MM.1S (cell line): ENCODE measurements around the gene AGO1.

Source experiments
- EZH2 ChIP-seq: fragments of 300-600 bp; sonication (generic); optimal IDR thresholded peaks from 2 replicates; pipeline ENCODE3; 2017; ENCODE audit warnings: low read depth, mild to moderate bottlenecking, antibody characterized with exemption, low read length, mixed read lengths
- EZH2phosphoT487 ChIP-seq: fragments of 300-600 bp; sonication (generic); IDR thresholded peaks from 2 replicates; pipeline ENCODE4 v1.6.1; 2018; ENCODE audit warnings: antibody characterized with exemption, low read length
- TF ChIP-seq, protein P1 (sequence below): fragments of 300-600 bp; sonication (generic); IDR thresholded peaks from 2 replicates; pipeline ENCODE4 v1.5.1; 2016; ENCODE audit warnings: antibody characterized with exemption, low read length, mixed read lengths

DNA sequence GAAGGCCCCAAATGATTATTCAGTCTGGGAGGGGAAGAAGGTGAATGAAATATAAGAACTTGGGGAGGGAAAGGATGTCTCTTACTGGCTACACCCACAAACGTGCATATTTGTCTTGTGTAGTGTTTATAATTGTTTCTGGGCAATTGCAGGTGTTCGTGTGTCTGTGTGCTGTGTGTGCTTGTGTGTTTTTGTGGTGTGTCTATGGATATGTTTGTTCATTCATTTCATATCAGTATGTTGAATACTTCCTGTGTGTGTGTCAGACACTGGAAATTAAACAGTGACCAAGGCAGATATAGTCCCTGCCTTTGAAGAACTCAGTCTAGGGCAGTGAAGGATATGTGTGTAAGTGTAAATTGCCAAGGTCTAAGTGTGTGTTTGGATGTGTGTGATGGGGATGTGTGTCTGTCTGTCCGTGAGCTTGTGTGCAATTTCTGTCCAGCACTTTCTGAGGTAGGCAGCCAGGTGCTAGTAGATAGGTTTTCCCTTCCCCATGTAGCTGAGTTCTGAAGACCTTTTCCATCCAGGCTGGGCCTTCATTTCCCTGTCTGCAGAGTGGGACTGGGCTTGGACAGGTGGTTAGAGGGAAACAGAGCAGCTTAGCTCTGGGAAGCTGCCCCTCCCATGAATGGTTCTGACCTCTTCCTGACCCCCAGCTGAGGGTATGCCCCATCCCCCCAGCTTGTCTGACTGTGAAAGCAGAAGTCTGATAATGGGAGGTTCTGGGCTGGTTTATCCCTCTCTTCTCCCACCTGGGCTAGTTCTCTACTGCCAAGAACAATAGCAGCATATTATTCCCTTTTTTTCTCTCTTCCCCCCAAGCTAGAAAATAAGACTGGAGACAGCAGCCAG, 3.8 kb downstream of the AGO1 start:
- TF ChIP-seq, protein P1, sequence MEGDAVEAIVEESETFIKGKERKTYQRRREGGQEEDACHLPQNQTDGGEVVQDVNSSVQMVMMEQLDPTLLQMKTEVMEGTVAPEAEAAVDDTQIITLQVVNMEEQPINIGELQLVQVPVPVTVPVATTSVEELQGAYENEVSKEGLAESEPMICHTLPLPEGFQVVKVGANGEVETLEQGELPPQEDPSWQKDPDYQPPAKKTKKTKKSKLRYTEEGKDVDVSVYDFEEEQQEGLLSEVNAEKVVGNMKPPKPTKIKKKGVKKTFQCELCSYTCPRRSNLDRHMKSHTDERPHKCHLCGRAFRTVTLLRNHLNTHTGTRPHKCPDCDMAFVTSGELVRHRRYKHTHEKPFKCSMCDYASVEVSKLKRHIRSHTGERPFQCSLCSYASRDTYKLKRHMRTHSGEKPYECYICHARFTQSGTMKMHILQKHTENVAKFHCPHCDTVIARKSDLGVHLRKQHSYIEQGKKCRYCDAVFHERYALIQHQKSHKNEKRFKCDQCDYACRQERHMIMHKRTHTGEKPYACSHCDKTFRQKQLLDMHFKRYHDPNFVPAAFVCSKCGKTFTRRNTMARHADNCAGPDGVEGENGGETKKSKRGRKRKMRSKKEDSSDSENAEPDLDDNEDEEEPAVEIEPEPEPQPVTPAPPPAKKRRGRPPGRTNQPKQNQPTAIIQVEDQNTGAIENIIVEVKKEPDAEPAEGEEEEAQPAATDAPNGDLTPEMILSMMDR, result no peak
- TF ChIP-seq EZH2, result no peak
- TF ChIP-seq EZH2phosphoT487, result no peak
